Large intestine (tissue), 3 donors: ENCODE measurements around the gene LCLAT1. TPM values are rescaled to one million over a fixed set of nuclear protein-coding genes. Genes with fewer than 3 reads are reported as not detected.
A peak's percentile ranks its signal among the peaks of the same experiment; 100 is the strongest.

Experiments used
- DNase-seq, 2 donors: peaks; one replicate each; pipeline versions ENCODE4 v3.0.0 to v3.0.0-alpha.2; 2013
- H3K27ac ChIP-seq: one replicate; pipeline ENCODE4 v1.5.1; 2013; ENCODE audit warnings: low read length
- H3K27me3 ChIP-seq: 2 replicates; pipeline ENCODE4 v1.6.1; 2013; ENCODE audit warnings: low read length; ENCODE audit not compliant: control insufficient read depth, insufficient read depth
- H3K36me3 ChIP-seq: 2 replicates; pipeline ENCODE4 v1.6.1; 2013; ENCODE audit warnings: low read length; ENCODE audit not compliant: control insufficient read depth, insufficient read depth
- H3K4me1 ChIP-seq: one replicate; pipeline ENCODE4 v1.6.1; 2013; ENCODE audit warnings: low read length; ENCODE audit not compliant: control insufficient read depth, insufficient read depth
- H3K4me3 ChIP-seq: one replicate; pipeline ENCODE4 v1.5.1; 2013; ENCODE audit warnings: low read length
- H3K9me3 ChIP-seq: one replicate; pipeline ENCODE4 v1.6.1; 2013; ENCODE audit warnings: mild to moderate bottlenecking, low read depth, low read length, moderate library complexity; ENCODE audit not compliant: control insufficient read depth
- WGBS: methylation state at CpG from one replicate; pipeline ENCODE4 v1.1.5; 2013; ENCODE audit warnings: low lambda C conversion rate; ENCODE audit not compliant: insufficient coverage; 5-methylcytosine and 5-hydroxymethylcytosine counted together
- polyA plus RNA-seq: library from polyadenylated mRNA; unstranded; fragments of 120-200 nt; gene quantifications from one replicate; pipeline ENCODE4 v1.2.1, GENCODE V29; 2013

The LCLAT1 gene
- polyA plus RNA-seq, 1 donor = 16.7 TPM

DNA sequence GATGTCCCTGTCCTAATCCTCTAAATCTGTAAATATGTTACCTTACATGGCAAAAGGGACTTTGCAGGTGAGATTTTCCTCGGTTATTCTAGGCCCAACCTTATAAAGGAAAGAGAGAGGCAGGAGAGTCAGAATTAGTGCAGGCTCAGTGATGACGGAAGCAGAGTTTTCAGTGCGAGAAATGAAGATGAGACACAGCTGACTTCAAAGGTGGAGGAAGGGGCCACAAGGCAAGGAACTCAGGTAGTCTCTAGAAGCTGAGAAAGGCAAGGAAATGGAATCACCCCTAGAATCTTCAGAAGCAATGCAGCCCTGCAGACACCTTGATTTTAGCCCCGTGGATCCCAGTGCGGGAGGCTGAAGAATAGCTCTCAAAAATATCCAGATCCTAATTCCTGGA is 7.2 kb upstream of the LCLAT1 start:
- Histone ChIP-seq H3K4me1 (no peaks in the 10 kb centered on the region), H3K9me3 (no peaks in the 10 kb centered on the region), H3K4me3 (no peak overlapping the region), H3K27ac (no peak overlapping the region), H3K36me3 (no peaks in the 10 kb centered on the region), H3K27me3 (no peaks in the 10 kb centered on the region)
- no CpG with 5 or more reads among the region's 5 CpGs for WGBS
- DNase-seq = no peak

- WGBS = no CpG with 5 or more reads among the region's 7 CpGs
Measured at GRCh38 chr2:30441023-30441422, 6.0 kb upstream of the LCLAT1 start.

GRCh38 chr2:30443081-30443480 is 4.0 kb upstream of the LCLAT1 start:
- Histone ChIP-seq H3K4me1 (no peaks in the 10 kb centered on the region), H3K9me3 (no peaks in the 10 kb centered on the region), H3K4me3 (no peak overlapping the region), H3K36me3 (no peaks in the 10 kb centered on the region), H3K27ac (no peak overlapping the region), H3K27me3 (no peaks in the 10 kb centered on the region)
- no peak for DNase-seq

More at GRCh38 chr2:30441023-30441422, 6.0 kb upstream of the LCLAT1 start:
- DNase-seq = no peak
- Histone ChIP-seq H3K27me3 (no peaks in the 10 kb centered on the region), H3K27ac (no peak overlapping the region), H3K4me1 (no peaks in the 10 kb centered on the region), H3K4me3 (no peak overlapping the region), H3K9me3 (no peaks in the 10 kb centered on the region), H3K36me3 (no peaks in the 10 kb centered on the region)

- no peak for DNase-seq
- Histone ChIP-seq H3K27ac (no peak overlapping the region), H3K36me3 (no peaks in the 10 kb centered on the region), H3K9me3 (no peaks in the 10 kb centered on the region), H3K27me3 (no peaks in the 10 kb centered on the region), H3K4me1 (peaks cover 8% of the 10 kb centered on the region), H3K4me3 (no peak overlapping the region)
- WGBS = 71% methylated on average over 1 of the region's 3 CpGs
Measured at GRCh38 chr2:30444273-30444672, 2.8 kb upstream of the LCLAT1 start.

DNA sequence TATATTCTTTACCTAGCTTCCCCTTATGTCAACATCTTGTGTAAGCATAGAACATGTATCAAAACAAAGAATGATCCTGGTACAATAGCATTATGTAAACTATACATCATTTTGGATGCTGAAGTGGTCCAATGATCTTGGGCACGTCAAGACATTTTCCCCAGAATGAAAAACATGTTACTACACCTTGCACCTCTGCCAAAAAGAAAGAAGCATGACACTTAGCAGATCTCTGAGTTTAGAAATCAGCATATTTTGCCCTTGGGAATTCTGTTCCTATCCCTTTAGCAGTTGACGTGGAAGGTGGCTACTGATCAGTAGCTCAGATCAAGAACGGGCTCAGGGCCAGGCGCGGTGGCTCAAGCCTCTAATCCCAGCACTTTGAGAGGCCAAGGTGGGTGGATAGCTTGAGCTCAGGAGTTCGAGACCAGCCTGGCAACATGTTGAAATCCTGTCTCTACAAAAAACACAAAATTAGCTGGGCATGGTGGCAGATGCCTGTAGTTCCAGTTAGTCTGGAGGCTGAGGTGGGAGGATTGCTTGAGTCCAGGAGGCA is 1.7 kb upstream of the LCLAT1 start:
- Histone ChIP-seq H3K27ac (no peak overlapping the region), H3K36me3 (no peaks in the 10 kb centered on the region), H3K9me3 (no peaks in the 10 kb centered on the region), H3K4me3 (no peak overlapping the region), H3K27me3 (no peaks in the 10 kb centered on the region), H3K4me1 (peaks cover 12% of the 10 kb centered on the region)
- no peak for DNase-seq
- WGBS = 100% methylated on average over 3 of the region's 6 CpGs

GRCh38 chr2:30446602-30447148 is 371 bp upstream of the LCLAT1 start:
- WGBS = no CpG with 5 or more reads among the region's 12 CpGs
- H3K36me3 ChIP-seq = no peaks in the 10 kb centered on the region
- peak overlapping the region; percentile 99 for H3K4me3 ChIP-seq
- no peaks in the 10 kb centered on the region for H3K9me3 ChIP-seq
- DNase-seq = no peak
- no peaks in the 10 kb centered on the region for H3K27me3 ChIP-seq
- peaks cover 12% of the 10 kb centered on the region for H3K4me1 ChIP-seq
- peak overlapping the region; percentile 85 for H3K27ac ChIP-seq

DNA sequence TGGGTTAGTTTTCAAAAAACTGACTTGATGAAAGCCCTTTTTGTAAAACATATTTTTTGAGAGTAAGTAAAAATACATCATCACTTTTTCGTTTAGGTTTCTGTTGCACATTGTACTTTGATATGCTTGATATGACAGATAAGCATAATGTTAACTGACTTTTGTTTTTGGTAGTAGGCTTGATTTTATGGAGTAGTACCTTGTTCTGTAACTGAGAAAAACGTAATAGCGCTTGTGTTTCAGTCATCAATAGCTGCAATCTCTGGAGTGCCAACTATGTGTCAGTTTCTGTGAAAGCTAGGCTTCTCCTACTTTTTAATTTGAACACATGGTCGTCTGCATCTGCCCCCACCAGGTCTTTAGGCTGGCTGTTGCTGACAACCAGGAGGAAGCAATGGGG is 1.3 kb downstream of the LCLAT1 start:
- WGBS = 40% methylated on average over 2 of the region's 4 CpGs

DNA sequence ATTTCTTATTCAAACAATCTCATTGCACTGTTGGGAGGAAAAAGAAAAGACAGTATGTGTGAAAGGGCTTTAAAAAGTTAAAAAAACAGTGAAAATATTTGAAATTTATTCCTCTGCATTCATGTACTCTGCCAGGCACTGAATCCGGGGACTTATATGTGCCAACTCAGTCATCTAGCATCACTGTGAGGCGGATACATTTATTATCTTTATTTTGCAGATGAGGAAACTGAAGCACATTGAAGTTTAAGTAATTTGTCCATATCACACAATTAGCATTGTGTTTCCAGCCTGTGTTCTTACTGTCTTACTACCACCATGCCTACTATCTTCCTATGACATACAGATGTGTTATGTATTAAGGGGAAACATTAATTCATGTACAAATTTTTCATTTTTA is 1.8 kb downstream of the LCLAT1 start:
- DNase-seq = no peak

More for the DNA sequence above, 1.3 kb downstream of the LCLAT1 start:
- Histone ChIP-seq H3K27me3 (no peaks in the 10 kb centered on the region), H3K4me3 (peak overlapping the region; percentile 99), H3K4me1 (peaks cover 12% of the 10 kb centered on the region), H3K27ac (peak overlapping the region; percentile 85), H3K9me3 (no peaks in the 10 kb centered on the region), H3K36me3 (no peaks in the 10 kb centered on the region)
- DNase-seq = no peak

GRCh38 chr2:30450025-30450424 is 3.0 kb downstream of the LCLAT1 start:
- Histone ChIP-seq H3K27me3 (no peaks in the 10 kb centered on the region), H3K36me3 (no peaks in the 10 kb centered on the region), H3K4me1 (peaks cover 12% of the 10 kb centered on the region), H3K4me3 (no peak overlapping the region), H3K9me3 (no peaks in the 10 kb centered on the region), H3K27ac (peak overlapping the region; percentile 14)
- peak; percentile 54 to 78 for DNase-seq
- WGBS = no CpG with 5 or more reads among the region's 1 CpG

More for the DNA sequence above, 1.8 kb downstream of the LCLAT1 start:
- no peaks in the 10 kb centered on the region for H3K9me3 ChIP-seq
- peaks cover 12% of the 10 kb centered on the region for H3K4me1 ChIP-seq
- H3K27ac ChIP-seq = no peak overlapping the region
- WGBS = 100% methylated on average over 1 of the region's 2 CpGs
- no peaks in the 10 kb centered on the region for H3K27me3 ChIP-seq
- no peak overlapping the region for H3K4me3 ChIP-seq
- no peaks in the 10 kb centered on the region for H3K36me3 ChIP-seq

GRCh38 chr2:30453498-30453897 is 6.5 kb downstream of the LCLAT1 start:
- DNase-seq = no peak
- H3K36me3 ChIP-seq = no peaks in the 10 kb centered on the region
- H3K4me3 ChIP-seq = no peak overlapping the region
- no peak overlapping the region for H3K27ac ChIP-seq
- no peaks in the 10 kb centered on the region for H3K27me3 ChIP-seq
- H3K9me3 ChIP-seq = no peaks in the 10 kb centered on the region
- H3K4me1 ChIP-seq = peaks cover 25% of the 10 kb centered on the region
- 100% methylated on average over 2 of the region's 5 CpGs for WGBS

DNA sequence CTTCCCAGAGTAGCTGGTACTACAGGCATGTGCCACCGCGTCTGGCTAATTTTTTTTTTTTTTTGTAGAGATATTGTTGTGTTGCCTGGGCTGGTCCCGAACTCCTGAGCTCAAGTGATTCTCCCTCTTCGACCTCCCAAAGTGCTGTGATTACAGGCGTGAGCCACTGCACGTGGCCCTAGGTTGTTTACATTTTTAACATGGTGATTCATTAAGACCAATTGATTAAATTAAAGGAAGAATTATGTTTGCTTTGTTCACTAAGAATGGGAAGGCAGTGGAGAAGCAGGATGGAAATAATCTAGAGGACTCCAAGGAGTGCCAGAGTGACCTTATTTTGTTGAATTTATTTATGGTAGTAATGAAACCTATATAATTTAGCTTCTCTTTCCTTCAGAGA is 7.5 kb downstream of the LCLAT1 start:
- no peak for DNase-seq
- Histone ChIP-seq H3K27me3 (no peaks in the 10 kb centered on the region), H3K9me3 (no peaks in the 10 kb centered on the region), H3K4me3 (no peak overlapping the region), H3K36me3 (no peaks in the 10 kb centered on the region), H3K4me1 (peaks cover 17% of the 10 kb centered on the region), H3K27ac (no peak overlapping the region)
- WGBS = no CpG with 5 or more reads among the region's 6 CpGs
